T-helper 2 cell treated with Interferon-gamma antibody and Interleukin-4, amounts not matched to agents 5 μg/mL and 100 μg/mL, for 36 hours (primary cell): Measurements from ENCODE around the gene FOXI1.

Experiments used
- DNase-seq: peaks from one replicate; pipeline ENCODE4 v3.0.0; 2021; ENCODE audit warnings: low spot score
- H3K27ac Mint-ChIP-seq: one replicate; pipeline ENCODE4 v1.8.0; 2021; ENCODE audit warnings: mild to moderate bottlenecking, mixed read lengths
- H3K27me3 Mint-ChIP-seq: one replicate; pipeline ENCODE4 v1.8.0; 2021; ENCODE audit warnings: low read depth, mixed read lengths
- H3K36me3 Mint-ChIP-seq: one replicate; pipeline ENCODE4 v1.8.0; 2021; ENCODE audit warnings: low read depth, mixed read lengths
- H3K4me1 Mint-ChIP-seq: one replicate; pipeline ENCODE4 v1.8.0; 2021; ENCODE audit warnings: low read depth, mixed read lengths
- H3K4me3 Mint-ChIP-seq: one replicate; pipeline ENCODE4 v1.8.0; 2022; ENCODE audit warnings: mild to moderate bottlenecking, moderate library complexity, mixed read lengths
- H3K9me3 Mint-ChIP-seq: one replicate; pipeline ENCODE4 v1.8.0; 2021; ENCODE audit warnings: mixed read lengths

The FOXI1 gene

DNA sequence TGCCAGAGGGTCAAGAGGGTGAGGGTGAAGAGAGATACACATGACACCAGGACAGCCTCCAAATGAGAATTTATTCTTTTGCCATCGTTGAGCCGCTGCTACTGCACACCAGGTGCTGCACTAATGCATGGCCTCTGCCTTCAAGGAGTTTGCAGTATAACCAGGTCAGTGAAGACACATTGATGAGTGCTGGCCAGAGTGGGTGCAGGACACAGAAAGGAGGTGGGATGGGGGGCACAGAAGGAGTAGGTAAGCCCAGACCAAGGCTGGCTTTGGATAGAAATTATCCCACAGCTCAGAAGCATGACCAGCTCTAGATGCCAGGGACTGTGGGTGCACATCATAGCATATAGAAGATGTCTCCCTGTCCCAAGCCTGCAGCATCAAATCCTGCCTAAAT is 38.0 kb downstream of the FOXI1 start:
- no peak overlapping the region for H3K4me3 Mint-ChIP-seq
- DNase-seq, result no peak
- H3K9me3 Mint-ChIP-seq, result no peaks in the 10 kb centered on the region
- H3K4me1 Mint-ChIP-seq, result peaks cover 2% of the 10 kb centered on the region
- H3K27me3 Mint-ChIP-seq, result peaks cover 4% of the 10 kb centered on the region
- no peak overlapping the region for H3K27ac Mint-ChIP-seq
- H3K36me3 Mint-ChIP-seq, result no peaks in the 10 kb centered on the region

DNA sequence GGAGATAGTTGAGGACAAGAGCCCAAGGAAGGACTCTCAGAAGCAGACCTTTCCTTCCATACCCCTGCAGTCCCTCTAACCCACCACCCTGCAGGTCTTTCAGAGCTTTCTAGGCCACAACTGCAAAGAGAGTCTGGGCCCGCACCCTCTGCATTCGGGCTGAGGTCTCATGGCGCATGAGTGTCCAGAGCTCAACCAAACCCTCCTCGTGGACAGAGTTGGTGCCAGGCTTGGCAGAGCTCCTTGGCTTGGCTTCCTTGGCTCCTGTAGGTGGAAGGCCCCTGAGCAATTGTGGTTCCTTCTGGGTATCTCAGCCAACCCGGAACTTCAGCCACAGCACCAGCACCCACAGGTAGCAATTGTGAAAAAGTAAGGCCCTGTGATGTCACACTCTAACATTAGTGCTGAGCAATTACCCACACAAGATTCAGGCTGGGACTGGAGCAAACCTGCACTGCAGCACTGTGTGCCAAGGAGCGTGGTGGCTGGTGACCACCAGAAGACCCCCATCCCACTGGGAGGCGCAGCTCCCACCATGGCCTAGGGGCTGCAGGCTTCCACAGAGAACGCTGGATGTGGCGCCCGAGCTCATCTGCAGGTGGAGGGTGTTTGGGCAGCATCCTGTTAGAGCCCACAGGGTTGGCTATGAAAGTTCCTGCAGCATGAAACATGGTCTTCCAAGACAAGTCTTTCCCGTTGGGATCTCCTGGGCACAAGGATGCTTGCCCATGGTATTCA is 38.8 kb downstream of the FOXI1 start:
- H3K4me1 Mint-ChIP-seq, result peaks cover 2% of the 10 kb centered on the region
- DNase-seq, result no peak
- H3K9me3 Mint-ChIP-seq, result no peaks in the 10 kb centered on the region
- H3K27me3 Mint-ChIP-seq, result peaks cover 4% of the 10 kb centered on the region
- no peaks in the 10 kb centered on the region for H3K36me3 Mint-ChIP-seq
- H3K27ac Mint-ChIP-seq, result no peak overlapping the region
- H3K4me3 Mint-ChIP-seq, result no peak overlapping the region

DNA sequence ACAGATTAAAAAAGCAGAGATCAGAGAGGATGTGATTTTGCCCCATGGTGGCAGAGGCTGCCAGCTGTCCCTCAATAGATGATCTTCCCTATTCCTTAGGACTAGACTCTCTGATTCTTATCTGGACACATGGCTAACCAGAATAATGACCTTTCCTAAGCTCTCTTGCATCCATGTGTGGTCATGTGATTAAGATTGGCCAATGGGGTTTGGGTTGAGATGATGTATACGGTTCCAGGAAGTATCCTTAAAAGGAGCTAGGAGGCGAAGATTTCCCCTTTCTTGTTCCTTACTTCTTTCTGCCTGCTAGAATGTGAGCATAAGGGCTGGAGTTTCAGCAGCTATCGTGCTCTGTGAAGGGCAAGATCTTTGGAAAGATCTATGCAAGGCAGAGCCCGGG is 39.8 kb downstream of the FOXI1 start:
- Mint-ChIP-seq H3K4me1 (peaks cover 2% of the 10 kb centered on the region), H3K36me3 (no peaks in the 10 kb centered on the region)

DNA sequence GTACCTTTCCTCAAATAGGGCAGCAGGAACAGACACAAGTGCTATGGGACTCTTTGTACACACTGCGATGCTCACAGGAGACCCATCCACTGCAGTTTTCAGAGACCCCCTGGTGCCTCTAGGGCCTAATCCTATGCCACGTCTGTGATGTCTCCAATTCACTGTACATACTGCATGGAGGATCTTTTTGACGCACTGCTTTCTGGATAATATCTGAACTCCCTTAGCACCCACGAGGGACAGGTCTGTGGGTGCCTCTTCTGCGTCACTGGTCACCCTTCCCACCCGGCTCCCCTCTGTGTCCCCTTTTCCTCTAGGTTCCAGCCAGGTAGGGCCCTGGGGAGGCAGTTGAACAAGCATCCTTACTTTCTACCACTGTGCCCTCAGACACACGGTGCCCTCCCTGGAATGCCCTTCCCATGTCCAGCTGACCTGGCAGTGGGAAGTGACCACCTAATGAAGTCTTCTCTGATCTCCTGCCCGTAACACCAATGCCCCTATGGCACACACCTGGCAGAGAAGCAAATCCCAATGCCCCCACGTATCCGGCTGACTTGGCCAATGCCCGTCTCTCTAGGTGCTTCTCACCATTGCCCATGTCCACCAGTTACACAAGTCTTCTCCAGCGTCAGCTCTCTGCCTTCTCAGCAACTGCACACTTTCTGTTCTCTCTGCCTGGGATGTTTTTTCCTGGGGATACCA is 41.5 kb downstream of the FOXI1 start:
- H3K27ac Mint-ChIP-seq, result no peak overlapping the region
- H3K27me3 Mint-ChIP-seq, result peaks cover 4% of the 10 kb centered on the region
- H3K4me1 Mint-ChIP-seq, result no peaks in the 10 kb centered on the region
- H3K36me3 Mint-ChIP-seq, result no peaks in the 10 kb centered on the region
- DNase-seq, result no peak
- no peaks in the 10 kb centered on the region for H3K9me3 Mint-ChIP-seq
- no peak overlapping the region for H3K4me3 Mint-ChIP-seq

More for the DNA sequence above, 39.8 kb downstream of the FOXI1 start:
- H3K4me3 Mint-ChIP-seq, result no peak overlapping the region
- H3K27me3 Mint-ChIP-seq, result peaks cover 4% of the 10 kb centered on the region
- H3K9me3 Mint-ChIP-seq, result no peaks in the 10 kb centered on the region
- no peak overlapping the region for H3K27ac Mint-ChIP-seq
- DNase-seq, result no peak

DNA sequence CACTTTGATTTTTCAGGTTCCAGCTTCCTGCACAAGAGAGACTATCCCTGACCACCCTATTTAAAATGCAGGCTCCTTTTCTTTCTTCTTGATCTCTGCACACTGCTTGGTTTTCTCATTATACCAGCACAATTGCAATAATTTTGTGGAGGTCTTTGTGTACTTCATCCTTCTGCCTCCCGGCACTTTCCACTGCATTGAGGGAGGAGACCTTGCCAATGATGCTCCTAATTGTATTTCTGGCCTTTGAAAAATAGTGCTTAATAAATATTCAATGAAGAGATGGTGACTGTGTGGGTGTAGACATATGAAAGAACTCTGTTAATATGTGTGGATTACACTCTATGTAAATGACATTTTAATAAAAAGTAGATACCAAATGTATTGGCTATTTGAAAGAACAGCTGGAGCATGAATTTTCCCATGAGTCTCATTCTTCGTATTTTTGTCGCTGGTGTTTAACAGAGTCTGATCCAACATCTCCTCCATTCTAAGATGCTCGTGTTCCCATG is 42.1 kb downstream of the FOXI1 start:
- Mint-ChIP-seq H3K9me3 (no peaks in the 10 kb centered on the region), H3K27ac (no peak overlapping the region), H3K4me3 (no peak overlapping the region), H3K4me1 (no peaks in the 10 kb centered on the region), H3K27me3 (peaks cover 2% of the 10 kb centered on the region), H3K36me3 (no peaks in the 10 kb centered on the region)
- no peak for DNase-seq

DNA sequence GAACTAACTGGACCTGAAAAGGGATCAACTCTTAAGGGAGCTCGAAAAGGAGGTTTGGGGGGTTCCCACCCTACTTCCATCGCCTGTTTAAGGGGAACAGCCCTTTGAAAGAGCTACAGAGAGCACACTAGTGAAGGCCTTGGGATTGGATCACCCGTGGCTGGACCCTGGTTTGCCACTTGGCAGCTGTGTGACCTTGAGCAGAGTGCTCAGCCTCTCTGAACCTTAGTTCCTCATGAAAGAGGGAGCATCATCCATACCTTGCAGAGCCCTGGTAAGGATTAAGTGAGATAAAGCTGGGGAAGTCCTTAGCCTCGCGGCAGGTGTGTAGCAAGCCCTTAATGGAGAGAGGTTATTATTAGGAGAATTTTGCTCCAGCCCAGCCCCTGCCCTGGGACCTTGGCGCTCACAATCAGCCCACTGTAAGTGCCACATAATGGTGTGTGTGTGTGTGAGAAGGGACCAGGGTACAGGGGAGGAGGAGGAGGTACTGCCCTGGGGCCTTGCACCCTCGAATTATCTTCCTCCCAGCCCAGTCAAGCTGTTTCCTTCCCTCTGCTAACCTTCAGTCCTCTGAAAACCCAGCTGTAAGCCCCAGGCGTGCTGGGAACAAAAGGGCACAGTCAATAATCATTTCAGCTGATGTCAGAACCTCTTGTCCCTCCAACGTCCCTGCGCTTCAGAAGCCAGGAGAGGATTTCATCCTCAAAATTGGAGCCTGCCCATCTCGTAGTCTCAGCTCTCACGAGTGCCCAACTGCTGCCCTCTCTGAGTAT is 42.9 kb downstream of the FOXI1 start:
- Mint-ChIP-seq H3K36me3 (no peaks in the 10 kb centered on the region), H3K4me3 (no peak overlapping the region), H3K9me3 (no peaks in the 10 kb centered on the region), H3K27ac (no peak overlapping the region), H3K27me3 (no peaks in the 10 kb centered on the region), H3K4me1 (no peaks in the 10 kb centered on the region)
- no peak for DNase-seq

DNA sequence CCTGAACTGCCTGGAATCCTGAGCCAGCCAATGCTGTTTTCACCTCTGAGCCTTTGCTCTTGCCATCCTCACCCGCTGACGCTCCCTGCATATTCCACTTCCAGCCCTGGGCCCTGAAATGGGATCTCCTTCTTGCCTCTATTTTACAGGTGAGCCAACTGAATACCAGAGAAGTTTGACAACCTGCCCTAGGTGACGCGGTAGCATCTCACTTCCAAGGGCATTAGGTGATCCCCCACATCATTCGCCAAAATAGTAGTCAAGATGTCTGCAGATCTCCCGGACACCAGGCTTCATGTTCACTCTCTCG is 43.5 kb downstream of the FOXI1 start:
- H3K27ac Mint-ChIP-seq, result no peak overlapping the region
- H3K4me1 Mint-ChIP-seq, result no peaks in the 10 kb centered on the region
- no peaks in the 10 kb centered on the region for H3K9me3 Mint-ChIP-seq
- DNase-seq, result no peak
- no peaks in the 10 kb centered on the region for H3K36me3 Mint-ChIP-seq
- H3K4me3 Mint-ChIP-seq, result no peak overlapping the region
- H3K27me3 Mint-ChIP-seq, result no peaks in the 10 kb centered on the region

DNA sequence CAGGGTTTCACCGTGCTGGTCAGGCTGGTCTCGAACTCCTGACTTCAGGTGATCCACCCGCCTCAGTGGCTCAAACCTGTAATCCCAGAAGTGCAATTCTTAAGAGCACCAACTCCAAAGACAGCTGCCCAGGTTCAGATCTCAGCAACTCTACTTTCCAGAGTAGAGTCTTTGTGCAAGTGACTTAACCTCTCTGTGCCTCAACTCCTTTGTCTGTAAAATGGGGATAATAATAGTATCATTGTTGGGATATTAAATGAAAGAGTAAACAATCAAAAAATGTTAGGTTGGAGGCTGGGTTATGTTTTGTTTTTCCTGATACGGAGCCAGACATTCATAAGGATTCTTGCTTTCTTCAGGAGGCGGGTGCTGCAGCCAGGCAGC is 45.0 kb downstream of the FOXI1 start:
- no peak overlapping the region for H3K27ac Mint-ChIP-seq
- H3K36me3 Mint-ChIP-seq, result no peaks in the 10 kb centered on the region
- no peak overlapping the region for H3K4me3 Mint-ChIP-seq
- H3K9me3 Mint-ChIP-seq, result no peaks in the 10 kb centered on the region
- no peaks in the 10 kb centered on the region for H3K4me1 Mint-ChIP-seq
- H3K27me3 Mint-ChIP-seq, result no peaks in the 10 kb centered on the region
- DNase-seq, result no peak

DNA sequence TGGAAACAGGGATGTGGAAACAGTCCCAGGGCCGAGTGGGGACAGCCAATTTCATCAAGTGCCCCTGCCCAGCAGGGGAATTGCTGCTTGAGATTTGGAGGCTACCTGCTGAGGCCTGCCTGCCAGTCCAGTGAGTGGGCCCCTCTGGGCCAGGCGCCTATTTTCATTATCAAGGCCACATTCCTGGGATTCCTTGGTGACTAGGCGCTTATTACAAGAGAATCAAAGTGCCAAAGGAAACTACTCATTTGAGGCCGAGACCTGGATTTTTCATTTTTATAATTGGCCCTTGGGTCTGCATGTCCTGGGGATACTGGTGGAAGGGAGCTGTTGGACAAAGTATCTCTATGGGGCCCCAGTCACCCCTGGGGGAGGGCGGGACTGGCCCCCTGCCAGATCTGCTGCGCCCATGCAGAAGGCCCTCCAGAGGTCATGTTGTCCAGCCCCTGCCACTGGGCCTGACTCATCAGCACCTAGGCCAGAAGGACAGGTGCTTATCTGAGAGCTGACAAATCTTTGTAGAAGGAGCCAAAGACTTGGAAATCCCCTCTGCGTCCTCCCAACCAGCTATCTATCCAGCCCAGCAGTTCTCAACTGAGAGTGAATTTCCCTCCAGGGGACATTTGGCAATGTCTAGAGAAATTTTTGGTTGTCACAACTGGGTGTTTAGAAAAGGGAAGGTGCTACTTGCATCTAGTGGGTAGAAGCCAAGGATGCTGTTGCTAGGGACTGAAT is 45.6 kb downstream of the FOXI1 start:
- Mint-ChIP-seq H3K4me1 (no peaks in the 10 kb centered on the region), H3K4me3 (no peak overlapping the region), H3K27ac (no peak overlapping the region), H3K27me3 (no peaks in the 10 kb centered on the region), H3K9me3 (no peaks in the 10 kb centered on the region), H3K36me3 (no peaks in the 10 kb centered on the region)
- no peak for DNase-seq

DNA sequence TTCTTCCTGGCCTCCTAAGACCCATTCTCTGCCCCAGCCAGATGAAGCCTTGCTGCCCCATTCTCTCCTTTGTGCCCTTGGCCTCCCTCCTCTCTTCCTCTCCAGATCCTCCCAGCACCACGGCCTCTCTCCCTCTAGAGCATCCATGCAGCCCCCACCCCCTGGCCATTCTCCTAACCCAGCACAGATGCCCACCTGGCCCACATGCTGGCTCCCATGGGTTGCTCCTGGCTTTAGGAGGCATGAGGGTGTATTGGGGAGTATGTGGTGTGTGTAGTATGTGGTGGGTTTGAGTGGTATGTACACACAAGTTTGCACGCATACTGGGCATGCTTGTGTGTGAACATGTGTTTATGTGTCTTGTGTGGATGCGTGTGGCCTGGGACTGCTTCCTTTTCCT is 47.1 kb downstream of the FOXI1 start:
- DNase-seq, result no peak
- H3K9me3 Mint-ChIP-seq, result no peaks in the 10 kb centered on the region
- no peaks in the 10 kb centered on the region for H3K4me1 Mint-ChIP-seq
- no peaks in the 10 kb centered on the region for H3K36me3 Mint-ChIP-seq
- H3K27me3 Mint-ChIP-seq, result peaks cover 2% of the 10 kb centered on the region
- no peak overlapping the region for H3K4me3 Mint-ChIP-seq
- H3K27ac Mint-ChIP-seq, result no peak overlapping the region

DNA sequence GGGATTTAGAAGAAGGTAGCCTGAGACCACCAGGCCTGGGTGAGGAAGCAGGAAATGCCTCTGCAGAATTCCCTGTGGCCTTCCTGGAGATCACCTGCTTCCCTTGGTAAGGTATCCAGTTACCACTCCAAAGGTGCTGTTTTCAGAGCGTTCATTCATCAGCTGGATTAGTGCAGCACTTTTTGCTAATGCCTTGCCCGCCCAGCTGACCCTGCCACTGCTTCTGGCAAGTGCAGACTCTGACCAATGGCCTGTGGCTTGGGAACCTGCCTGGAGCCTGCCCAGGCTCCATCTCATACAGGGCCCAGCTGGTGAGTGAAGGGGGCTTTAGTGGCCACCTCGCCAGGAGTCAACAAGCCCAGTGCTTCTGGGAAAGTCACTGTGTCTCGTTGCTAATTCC is 48.6 kb downstream of the FOXI1 start:
- no peak for DNase-seq
- Mint-ChIP-seq H3K27ac (no peak overlapping the region), H3K9me3 (no peaks in the 10 kb centered on the region), H3K4me1 (no peaks in the 10 kb centered on the region), H3K27me3 (peaks cover 2% of the 10 kb centered on the region), H3K36me3 (no peaks in the 10 kb centered on the region), H3K4me3 (no peak overlapping the region)

DNA sequence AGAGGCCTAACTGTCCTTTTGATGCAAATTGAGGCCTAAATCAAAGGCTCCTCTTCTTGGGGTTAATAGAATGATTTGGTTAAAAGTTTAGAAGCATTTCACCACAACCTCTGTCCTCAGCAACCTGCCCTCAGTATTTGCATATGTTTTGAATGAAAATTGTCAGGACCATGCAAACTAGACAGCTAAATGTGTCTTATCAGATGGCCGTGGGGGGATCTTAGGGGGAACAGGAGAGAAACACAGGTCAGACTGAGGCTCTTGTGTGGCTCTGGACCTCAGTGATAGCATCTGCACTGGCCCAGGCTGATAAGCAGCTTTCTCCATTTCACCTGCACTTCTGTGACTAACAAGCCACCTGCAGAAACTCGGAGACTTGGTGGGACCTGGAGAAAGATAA is 49.0 kb downstream of the FOXI1 start:
- no peak for DNase-seq

DNA sequence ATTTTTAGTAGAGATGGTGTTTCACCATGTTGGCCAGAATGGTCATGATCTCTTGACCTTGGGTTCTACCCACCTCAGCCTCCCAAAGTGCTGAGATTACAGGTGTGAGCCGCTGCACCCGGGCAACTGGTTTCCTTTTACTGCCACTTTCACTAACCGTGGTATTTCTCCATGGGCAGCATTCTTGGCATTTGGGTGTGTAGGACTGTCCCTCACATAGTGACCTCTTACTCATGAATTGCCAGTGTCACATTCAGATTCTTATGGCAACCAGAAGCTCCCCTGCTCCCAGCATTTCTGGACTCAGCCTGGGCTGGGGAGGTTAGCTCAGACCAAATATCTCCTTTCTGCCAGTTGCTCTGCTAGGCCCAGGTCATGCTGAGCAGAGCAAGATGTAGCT is 50.1 kb downstream of the FOXI1 start:
- Mint-ChIP-seq H3K9me3 (no peaks in the 10 kb centered on the region), H3K4me1 (no peaks in the 10 kb centered on the region), H3K27me3 (peaks cover 2% of the 10 kb centered on the region), H3K4me3 (no peak overlapping the region), H3K27ac (no peak overlapping the region), H3K36me3 (no peaks in the 10 kb centered on the region)
- DNase-seq, result no peak

More for the DNA sequence above, 49.0 kb downstream of the FOXI1 start:
- Mint-ChIP-seq H3K27ac (no peak overlapping the region), H3K27me3 (peaks cover 2% of the 10 kb centered on the region), H3K36me3 (no peaks in the 10 kb centered on the region), H3K4me1 (no peaks in the 10 kb centered on the region), H3K9me3 (no peaks in the 10 kb centered on the region), H3K4me3 (no peak overlapping the region)
